HG03460 (cell line): ENCODE results near the gene ABLIM3.

Source experiments
- ATAC-seq: cut with Tn5 transposase; IDR thresholded peaks from one replicate; pipeline ENCODE4 v1.9.1; 2021; ENCODE audit not compliant: unreplicated experiment

Gene ABLIM3

GRCh38 chr5:149301049-149301743 lies 159.9 kb downstream of the ABLIM3 start:
- ATAC-seq, result no peak

GRCh38 chr5:149301744-149302380 lies 160.6 kb downstream of the ABLIM3 start:
- ATAC-seq, result no peak

GRCh38 chr5:149302641-149303040 lies 161.3 kb downstream of the ABLIM3 start:
- no peak for ATAC-seq

GRCh38 chr5:149303210-149303609 lies 161.9 kb downstream of the ABLIM3 start:
- no peak for ATAC-seq

GRCh38 chr5:149304195-149305078 lies 163.1 kb downstream of the ABLIM3 start:
- no peak for ATAC-seq

GRCh38 chr5:149309354-149309753 lies 168.1 kb downstream of the ABLIM3 start:
- ATAC-seq, result no peak
